ENCODE measurements around the gene THEMIS. TPM values are rescaled to one million over a fixed set of nuclear protein-coding genes. Genes with fewer than 3 reads are reported as not detected.

The THEMIS gene
- total RNA-seq, 1 experiment from 2014 or later: not detected

DNA sequence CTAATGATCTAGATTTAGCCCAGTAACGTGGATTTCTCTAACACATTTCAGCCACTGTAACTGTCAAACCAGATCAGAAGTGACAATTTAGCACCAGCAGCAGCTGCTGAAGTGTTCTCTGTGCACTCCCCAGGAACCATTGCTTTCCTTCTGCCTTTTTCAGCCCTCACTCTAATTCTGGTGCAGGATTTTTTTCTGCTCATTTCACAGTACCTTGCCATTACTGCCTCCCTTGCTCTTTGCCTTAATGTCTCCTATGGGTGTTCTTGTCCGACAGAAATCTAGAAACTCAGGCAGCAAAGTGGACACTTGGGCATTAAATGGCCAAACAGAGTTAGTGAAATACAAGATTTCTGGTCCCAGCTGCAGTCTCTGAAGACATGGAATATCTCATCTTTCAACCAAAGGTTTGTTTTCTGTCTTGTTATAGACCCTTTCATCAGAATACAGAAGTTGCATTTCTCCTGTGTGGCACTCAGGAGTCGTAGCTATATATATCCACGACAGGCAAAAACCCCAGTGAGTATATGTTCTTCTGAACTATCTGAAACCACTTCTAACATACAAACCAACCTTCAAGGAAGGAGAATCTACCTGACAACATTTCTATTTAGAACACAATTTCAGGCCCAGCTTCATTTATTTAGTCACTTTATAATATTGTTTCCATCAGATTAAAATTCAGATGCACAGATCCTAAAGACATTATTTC, 92.9 kb downstream of the THEMIS start (continued):
- TF ChIP-seq, protein P1, sequence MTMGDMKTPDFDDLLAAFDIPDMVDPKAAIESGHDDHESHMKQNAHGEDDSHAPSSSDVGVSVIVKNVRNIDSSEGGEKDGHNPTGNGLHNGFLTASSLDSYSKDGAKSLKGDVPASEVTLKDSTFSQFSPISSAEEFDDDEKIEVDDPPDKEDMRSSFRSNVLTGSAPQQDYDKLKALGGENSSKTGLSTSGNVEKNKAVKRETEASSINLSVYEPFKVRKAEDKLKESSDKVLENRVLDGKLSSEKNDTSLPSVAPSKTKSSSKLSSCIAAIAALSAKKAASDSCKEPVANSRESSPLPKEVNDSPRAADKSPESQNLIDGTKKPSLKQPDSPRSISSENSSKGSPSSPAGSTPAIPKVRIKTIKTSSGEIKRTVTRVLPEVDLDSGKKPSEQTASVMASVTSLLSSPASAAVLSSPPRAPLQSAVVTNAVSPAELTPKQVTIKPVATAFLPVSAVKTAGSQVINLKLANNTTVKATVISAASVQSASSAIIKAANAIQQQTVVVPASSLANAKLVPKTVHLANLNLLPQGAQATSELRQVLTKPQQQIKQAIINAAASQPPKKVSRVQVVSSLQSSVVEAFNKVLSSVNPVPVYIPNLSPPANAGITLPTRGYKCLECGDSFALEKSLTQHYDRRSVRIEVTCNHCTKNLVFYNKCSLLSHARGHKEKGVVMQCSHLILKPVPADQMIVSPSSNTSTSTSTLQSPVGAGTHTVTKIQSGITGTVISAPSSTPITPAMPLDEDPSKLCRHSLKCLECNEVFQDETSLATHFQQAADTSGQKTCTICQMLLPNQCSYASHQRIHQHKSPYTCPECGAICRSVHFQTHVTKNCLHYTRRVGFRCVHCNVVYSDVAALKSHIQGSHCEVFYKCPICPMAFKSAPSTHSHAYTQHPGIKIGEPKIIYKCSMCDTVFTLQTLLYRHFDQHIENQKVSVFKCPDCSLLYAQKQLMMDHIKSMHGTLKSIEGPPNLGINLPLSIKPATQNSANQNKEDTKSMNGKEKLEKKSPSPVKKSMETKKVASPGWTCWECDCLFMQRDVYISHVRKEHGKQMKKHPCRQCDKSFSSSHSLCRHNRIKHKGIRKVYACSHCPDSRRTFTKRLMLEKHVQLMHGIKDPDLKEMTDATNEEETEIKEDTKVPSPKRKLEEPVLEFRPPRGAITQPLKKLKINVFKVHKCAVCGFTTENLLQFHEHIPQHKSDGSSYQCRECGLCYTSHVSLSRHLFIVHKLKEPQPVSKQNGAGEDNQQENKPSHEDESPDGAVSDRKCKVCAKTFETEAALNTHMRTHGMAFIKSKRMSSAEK (CRISPR knock-in tag; IDR thresholded peaks at IDR 0.05; ENCODE audit: borderline replicate concordance): no peak
- TF ChIP-seq, protein P2, sequence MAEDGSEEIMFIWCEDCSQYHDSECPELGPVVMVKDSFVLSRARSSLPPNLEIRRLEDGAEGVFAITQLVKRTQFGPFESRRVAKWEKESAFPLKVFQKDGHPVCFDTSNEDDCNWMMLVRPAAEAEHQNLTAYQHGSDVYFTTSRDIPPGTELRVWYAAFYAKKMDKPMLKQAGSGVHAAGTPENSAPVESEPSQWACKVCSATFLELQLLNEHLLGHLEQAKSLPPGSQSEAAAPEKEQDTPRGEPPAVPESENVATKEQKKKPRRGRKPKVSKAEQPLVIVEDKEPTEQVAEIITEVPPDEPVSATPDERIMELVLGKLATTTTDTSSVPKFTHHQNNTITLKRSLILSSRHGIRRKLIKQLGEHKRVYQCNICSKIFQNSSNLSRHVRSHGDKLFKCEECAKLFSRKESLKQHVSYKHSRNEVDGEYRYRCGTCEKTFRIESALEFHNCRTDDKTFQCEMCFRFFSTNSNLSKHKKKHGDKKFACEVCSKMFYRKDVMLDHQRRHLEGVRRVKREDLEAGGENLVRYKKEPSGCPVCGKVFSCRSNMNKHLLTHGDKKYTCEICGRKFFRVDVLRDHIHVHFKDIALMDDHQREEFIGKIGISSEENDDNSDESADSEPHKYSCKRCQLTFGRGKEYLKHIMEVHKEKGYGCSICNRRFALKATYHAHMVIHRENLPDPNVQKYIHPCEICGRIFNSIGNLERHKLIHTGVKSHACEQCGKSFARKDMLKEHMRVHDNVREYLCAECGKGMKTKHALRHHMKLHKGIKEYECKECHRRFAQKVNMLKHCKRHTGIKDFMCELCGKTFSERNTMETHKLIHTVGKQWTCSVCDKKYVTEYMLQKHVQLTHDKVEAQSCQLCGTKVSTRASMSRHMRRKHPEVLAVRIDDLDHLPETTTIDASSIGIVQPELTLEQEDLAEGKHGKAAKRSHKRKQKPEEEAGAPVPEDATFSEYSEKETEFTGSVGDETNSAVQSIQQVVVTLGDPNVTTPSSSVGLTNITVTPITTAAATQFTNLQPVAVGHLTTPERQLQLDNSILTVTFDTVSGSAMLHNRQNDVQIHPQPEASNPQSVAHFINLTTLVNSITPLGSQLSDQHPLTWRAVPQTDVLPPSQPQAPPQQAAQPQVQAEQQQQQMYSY (CRISPR knock-in tag; IDR thresholded peaks at IDR 0.05): no peak
- TF ChIP-seq, protein P3, sequence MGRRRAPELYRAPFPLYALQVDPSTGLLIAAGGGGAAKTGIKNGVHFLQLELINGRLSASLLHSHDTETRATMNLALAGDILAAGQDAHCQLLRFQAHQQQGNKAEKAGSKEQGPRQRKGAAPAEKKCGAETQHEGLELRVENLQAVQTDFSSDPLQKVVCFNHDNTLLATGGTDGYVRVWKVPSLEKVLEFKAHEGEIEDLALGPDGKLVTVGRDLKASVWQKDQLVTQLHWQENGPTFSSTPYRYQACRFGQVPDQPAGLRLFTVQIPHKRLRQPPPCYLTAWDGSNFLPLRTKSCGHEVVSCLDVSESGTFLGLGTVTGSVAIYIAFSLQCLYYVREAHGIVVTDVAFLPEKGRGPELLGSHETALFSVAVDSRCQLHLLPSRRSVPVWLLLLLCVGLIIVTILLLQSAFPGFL (CRISPR knock-in tag; IDR thresholded peaks at IDR 0.05; ENCODE audit: borderline replicate concordance): no peak
- no peak for TF ChIP-seq E2F1 (CRISPR knock-in tag; IDR thresholded peaks at IDR 0.05)
- TF ChIP-seq, protein P4, sequence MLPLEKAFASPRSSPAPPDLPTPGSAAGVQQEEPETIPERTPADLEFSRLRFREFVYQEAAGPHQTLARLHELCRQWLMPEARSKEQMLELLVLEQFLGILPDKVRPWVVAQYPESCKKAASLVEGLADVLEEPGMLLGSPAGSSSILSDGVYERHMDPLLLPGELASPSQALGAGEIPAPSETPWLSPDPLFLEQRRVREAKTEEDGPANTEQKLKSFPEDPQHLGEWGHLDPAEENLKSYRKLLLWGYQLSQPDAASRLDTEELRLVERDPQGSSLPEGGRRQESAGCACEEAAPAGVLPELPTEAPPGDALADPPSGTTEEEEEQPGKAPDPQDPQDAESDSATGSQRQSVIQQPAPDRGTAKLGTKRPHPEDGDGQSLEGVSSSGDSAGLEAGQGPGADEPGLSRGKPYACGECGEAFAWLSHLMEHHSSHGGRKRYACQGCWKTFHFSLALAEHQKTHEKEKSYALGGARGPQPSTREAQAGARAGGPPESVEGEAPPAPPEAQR (CRISPR knock-in tag; IDR thresholded peaks at IDR 0.05): no peak
- TF ChIP-seq ZBTB21 (CRISPR knock-in tag; IDR thresholded peaks at IDR 0.05; ENCODE audit: borderline replicate concordance): no peak
- TF ChIP-seq AFF4 (CRISPR knock-in tag; IDR thresholded peaks at IDR 0.05; ENCODE audit: borderline replicate concordance): no peak
- TF ChIP-seq ATF3 (CRISPR knock-in tag; conservative IDR thresholded peaks at IDR 0.05): no peak
- TF ChIP-seq ZNF138 (CRISPR knock-in tag; conservative IDR thresholded peaks at IDR 0.05): no peak
- TF ChIP-seq ERG (CRISPR knock-in tag; IDR thresholded peaks at IDR 0.05): no peak
